Measurements from ENCODE around the gene SLC25A17.
"Not testable (repeated sequence)": the region's sequence is repeated elsewhere in the genome, so short reads cannot be mapped to it uniquely, and the experiment has no call there.

Gene SLC25A17, protein sequence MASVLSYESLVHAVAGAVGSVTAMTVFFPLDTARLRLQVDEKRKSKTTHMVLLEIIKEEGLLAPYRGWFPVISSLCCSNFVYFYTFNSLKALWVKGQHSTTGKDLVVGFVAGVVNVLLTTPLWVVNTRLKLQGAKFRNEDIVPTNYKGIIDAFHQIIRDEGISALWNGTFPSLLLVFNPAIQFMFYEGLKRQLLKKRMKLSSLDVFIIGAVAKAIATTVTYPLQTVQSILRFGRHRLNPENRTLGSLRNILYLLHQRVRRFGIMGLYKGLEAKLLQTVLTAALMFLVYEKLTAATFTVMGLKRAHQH

DNA sequence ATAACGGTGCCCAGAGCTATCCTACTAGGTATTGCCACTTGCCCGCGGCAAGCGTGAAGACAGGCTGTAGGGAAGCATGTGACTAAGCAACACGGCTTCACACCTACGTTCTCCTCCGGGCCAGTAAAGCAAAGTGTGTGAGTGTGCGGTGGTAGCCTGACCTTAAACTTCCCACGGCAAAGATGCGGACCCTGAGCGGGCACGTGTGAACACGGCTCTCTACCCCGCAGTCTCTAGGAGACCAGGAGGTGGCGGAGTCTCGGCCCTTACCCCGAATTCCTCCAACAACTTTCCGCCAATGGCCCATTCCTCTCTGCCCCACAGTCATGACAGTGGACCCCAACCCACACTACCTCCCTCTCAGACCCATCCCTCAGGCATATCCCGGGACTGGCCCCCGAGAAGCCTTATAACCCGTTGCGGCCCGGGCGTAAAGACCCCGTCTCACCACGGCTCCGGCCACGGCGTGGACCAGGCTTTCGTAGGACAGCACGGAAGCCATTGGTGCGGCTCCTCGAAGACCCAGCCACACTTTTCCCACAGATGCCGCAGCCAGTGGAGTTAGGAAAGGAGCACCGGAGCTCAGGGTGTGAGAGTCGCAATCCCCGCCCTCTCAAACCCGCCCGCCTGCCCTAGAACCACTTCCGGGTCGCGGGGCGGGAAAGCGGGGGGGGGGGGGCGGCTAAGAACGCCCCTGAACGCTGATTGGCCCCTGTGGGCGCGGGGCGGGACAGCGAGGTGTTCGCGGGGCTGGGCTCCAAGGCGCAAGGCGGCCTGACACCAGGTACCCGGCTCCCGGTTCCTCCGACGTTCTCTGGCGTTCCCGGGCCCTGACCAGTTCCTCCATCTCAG lies at the start of gene SLC25A17:
SLC25A17 (minus strand) TSS at position 600 of the 852 bp plus-strand sequence; CDS start at position 502, 98 bp downstream.
- peak; percentile 77 to 83 for DNase-seq

- not testable (repeated sequence) for DNase-seq
These were observed 49.2 kb upstream of the SLC25A17 start for GRCh38 chr22:40868379-40868778.

DNA sequence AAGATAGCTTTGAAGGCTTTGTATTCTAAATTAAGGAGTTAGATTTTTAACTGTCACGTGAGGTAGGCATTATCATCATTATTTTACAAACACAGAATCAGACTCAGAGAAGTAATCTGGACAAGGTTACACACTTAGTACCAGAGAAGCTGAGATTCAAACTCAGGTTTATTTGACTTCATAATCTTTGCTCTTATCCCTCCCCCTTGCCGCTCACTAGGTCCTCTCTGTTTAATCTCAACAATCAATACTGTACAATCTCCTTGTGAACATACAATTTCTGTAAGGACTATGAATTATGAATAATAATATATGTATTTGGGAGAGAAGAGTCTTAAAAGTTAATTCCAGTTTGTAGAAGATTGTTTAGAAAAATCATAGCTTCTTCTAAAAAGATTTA lies 48.0 kb upstream of the SLC25A17 start:
- DNase-seq, result no peak

- DNase-seq, result no peak
These were observed 43.4 kb upstream of the SLC25A17 start for GRCh38 chr22:40862537-40862936.

DNA sequence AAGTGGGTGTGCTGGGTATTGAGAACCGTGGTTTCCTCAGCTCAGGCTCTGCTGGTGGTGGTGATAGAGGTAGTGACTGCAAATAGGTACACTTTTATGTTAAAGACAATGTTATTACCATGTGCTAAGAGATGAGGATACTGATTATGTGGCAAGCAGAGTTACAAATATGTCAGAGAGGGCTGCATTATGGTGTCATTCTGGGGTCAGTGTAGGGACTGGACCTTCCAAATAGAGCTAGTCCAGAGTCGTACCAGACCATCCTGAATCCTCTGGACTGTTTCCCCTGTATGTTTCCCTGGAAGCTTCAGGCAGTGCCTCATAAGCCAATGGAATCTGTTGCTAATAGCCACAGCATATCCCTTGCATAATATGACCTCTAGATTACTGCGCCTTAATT lies 42.9 kb upstream of the SLC25A17 start, which contains the start of gene DNAJB7:
DNAJB7 (minus strand) TSS at position 101 of the 400 bp plus-strand sequence. CDS start 119 bp downstream, outside the sequence.
- no peak for DNase-seq

GRCh38 chr22:40857309-40857855 lies 38.2 kb upstream of the SLC25A17 start:
- no peak for DNase-seq

DNA sequence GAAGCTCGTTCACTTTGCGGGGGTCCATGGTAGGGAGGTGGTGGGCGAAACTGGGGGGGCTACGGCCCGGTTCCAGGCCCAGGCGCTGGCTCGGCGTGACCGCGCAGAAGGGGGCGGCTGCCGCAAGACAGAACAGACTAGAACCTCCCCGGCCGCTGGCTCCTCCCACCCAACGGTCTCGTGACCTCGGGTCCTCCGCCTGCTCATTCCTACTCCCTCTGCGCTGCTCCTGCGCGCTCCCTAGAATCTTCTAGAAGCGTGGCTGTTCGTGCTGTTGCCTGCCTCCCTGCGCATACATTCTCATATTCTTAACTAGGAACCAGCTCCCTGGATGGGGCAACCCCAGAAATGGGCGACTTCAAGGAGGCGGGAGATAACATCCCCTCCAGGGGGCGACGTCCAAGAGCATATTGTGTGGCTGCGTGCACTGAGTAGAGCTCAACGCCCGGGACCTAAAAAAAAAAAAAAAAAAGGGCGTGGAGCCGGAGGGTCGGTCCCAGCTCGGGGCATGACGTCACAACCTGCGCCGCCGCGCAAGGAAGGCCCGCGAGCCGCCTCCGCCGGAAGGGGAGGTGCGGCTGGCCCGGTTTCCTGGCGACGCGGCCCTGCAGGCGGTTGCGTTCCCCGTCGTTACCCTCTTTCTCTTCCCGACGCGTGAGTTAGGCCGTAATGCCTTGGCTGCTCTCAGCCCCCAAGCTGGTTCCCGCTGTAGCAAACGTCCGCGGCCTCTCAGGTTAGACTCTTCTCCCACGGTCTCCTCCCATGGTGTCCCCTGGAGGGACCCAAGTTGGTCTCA lies 37.6 kb upstream of the SLC25A17 start, which contains the start of the genes ST13 and XPNPEP3:
ST13 (minus strand) TSS at position 127 of the 796 bp plus-strand sequence; CDS start at position 28, 99 bp downstream.
XPNPEP3 (plus strand) TSS at position 636 of the 796 bp plus-strand sequence; CDS start at position 670, 34 bp downstream.
- peak; percentile 87 to 90 for DNase-seq

DNA sequence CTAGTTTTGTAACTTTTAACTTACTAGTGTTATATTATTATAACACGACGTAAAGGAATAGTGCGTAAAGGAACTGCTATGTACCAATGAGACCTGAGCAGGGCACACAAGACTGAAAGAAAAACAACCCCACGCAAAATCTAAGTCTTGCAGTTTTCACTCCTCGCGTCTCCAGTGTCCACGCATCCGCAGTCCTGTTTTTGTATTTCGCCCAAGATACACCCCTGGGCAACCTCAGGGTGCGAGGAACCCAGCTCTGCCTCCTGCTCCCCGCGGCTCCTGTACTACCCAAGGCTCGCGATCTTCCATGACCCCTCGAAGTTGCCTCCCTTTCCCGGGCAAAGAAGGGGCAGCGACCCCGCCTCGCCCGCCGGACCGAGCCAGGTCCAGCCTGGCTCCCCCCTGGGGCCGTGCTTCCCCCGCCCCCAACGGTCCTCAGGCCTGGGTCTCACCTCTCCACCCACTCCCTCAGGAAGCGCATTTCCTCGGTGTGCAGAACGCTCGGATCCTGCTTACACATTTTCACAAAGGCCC lies 36.9 kb upstream of the SLC25A17 start:
- peak; percentile 4 to 19 for DNase-seq

- no peak for DNase-seq
These were observed 36.2 kb upstream of the SLC25A17 start for GRCh38 chr22:40855071-40855978.

DNA sequence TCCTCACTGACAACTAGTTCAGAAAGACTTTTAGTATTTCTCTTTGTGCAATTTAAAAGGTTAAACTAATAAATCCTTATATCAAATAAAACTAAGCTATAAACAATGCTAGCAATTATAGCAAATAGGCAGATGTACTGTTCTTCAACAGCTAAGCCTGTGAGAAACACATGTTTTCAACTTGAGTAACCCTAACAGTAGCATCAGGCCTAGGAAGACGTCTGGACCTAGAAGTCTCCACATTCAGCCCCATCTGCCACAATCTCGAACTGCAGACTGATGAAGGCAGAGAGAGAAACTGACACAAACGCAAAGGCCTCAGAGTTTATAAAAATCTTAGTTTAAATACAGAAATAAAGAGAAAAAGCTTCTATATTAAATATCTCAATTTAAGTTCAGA lies 34.8 kb upstream of the SLC25A17 start:
- DNase-seq, result no peak

DNA sequence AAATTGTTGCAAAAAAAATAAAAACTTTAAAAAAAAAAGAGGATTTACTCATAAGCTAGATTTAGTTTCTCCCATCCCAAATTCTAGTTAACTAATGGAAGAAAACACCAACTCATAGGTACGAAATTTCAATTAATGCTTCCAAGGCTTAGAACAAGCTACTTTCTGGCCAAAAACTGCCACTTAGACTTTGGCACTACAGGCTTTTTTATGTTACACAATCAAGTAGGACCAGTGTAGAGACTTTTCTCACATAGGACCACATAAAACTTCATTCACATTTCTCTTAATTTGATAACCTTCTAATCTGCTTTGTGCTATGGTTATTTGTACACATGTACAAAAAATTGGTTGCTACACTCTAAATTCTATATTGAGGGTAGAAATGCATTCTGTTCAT lies 34.2 kb upstream of the SLC25A17 start:
- DNase-seq, result no peak

GRCh38 chr22:40845816-40846215 lies 26.7 kb upstream of the SLC25A17 start:
- DNase-seq, result not testable (repeated sequence)

GRCh38 chr22:40844951-40845350 lies 25.8 kb upstream of the SLC25A17 start:
- no peak for DNase-seq

DNA sequence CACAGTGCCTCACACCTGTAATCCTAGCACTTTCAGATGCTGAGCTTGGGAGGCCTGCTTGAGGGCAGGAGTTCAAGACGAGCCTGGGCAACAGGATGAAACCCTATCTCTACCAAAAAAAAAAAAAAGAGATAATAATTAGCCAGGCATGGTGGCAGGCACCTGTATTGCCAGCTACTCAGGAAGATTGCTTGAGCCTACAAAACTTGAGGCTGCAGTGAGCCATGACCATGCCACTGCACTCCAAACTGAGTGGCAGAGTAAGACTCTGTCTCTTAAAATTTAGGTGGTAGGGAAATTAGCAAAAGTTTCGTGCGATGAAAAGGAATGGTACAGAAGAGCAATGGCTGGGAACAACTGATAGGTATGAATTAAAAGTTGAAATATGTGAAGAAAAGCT lies 19.3 kb upstream of the SLC25A17 start:
- DNase-seq, result no peak

DNA sequence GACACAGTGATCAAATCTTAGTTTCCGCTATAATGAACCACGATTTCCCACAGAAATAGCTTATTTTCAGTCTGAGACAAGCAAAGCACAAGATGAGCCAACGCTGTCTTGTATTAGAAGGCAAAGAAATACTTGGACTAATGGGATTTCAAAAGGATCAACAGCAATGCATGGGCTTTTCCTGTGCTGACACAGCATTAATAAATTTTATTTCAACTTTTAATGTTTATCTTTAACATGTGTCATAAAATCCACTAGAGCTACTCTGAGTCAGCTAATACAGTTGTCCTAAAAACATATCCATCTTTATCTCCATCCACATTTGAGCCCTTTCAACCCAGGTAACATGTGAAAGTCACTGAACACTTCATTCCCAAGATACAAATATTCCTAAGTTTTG lies 15.5 kb upstream of the SLC25A17 start:
- no peak for DNase-seq

DNA sequence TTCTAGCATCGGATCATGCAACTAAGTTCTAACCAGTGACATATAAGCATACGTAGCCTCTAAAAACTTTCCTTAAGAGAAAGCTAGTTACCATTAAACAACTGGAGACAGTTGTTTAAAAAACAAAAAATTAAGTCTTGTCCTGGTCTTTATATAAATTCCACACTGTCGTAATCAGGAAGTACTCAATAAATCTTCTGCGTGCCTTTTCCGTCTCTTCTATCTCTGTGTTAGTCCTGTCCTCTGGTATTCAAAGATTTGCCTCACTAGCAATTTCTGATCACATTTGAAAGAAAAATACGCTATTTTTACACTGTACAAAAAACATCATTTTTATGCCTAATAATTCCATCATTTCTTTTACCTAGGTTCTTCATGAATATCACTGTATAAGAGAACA lies 10.0 kb upstream of the SLC25A17 start:
- DNase-seq, result no peak

DNA sequence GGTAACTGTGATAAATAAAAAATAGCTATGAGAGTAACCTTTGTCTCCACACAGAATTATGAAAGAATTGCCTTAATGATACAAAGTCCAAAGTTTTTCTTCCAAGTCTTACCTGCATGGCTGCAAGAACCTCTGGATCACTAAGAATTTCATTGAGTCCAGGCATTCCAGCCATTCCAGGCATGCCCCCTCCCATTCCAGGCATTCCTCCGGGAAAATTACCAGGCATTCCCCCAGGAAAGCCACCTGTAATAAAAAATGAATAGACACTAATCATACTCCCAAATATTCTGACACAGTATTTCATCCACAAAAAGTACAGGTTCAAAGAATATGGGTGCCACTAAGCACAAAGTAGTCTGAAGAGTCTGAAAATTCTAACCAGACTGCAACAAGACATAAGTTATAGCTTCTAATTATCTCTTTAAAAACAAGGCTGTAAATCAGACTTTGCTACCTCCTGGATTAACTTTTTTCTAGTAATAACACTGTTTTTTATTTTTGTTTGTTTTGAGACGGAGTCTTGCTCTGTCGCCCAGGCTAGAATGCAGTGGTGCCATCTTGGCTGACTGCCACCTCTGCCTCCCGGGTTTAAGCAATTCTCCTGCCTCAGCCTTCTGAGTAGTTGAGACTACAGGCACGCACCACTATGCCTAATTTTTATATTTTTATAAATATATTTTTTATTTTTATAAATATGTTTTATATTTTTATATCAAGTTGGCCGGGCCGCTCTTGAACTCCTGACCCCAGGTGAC lies 8.0 kb upstream of the SLC25A17 start:
- DNase-seq, result no peak

DNA sequence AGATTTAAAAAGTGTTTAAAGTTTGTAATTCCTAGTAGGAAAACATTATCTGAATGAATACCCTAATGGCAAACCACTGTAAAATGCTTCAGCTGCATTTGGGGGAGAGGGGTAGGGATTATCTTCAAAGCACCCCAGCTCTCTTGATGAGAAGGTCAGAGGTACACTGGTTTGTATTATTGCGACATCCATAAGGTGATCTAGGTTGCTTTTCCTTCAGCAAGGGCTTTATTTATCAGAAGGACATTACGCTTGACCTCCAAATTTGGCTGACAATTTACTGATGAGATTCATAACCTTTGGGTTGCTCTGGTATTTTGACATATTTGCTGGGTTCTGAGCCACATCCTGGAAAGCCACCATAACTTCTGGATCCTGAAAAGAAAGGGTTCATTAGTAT lies 7.1 kb upstream of the SLC25A17 start:
- DNase-seq, result not testable (repeated sequence)

- DNase-seq, result no peak
These were observed 4.3 kb upstream of the SLC25A17 start for GRCh38 chr22:40823426-40823825.

DNA sequence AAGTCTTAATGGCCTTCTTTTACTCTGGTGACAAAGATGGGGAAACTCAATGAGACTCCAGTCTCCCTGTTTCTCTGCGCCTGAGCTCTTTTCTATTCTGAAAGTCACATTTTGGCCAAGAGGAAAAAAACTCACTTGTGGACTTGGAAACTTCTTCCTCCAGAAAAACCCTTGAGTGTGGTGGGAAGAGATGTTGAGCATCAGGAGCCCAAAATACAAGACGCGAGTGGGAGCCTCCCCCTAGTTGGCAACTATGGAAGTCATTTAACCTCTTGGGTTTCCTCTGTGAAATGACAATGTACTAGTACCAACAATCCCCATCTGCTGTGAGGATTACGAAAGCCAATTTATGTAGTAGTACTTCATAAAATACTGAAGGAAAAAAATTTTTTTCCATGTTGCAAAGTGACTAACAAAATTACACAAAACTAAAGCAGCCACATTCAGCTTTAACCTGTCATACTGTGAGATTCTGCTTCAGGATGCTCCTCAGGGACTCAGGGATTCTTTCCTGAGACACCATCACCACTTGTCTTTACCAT lies 524 bp upstream of the SLC25A17 start:
- no peak for DNase-seq
